Mononuclear cell (primary cell): Measurements from ENCODE around the gene GRAMD4. TPM values are rescaled to one million over a fixed set of nuclear protein-coding genes. Genes with fewer than 3 reads are reported as not detected.
"Not testable (repeated sequence)": the region's sequence is repeated elsewhere in the genome, so short reads cannot be mapped to it uniquely, and the experiment has no call there.

ENCODE experiments used
- H3K27me3 ChIP-seq: 2 replicates; pipeline ENCODE4 v1.6.0; 2011; ENCODE audit warnings: low read length, control low read depth; ENCODE audit not compliant: insufficient read depth
- H3K4me1 ChIP-seq: 2 replicates; pipeline ENCODE4 v1.5.1; 2011; ENCODE audit warnings: mild to moderate bottlenecking, low read length, control low read depth; ENCODE audit not compliant: insufficient read depth
- H3K4me3 ChIP-seq: 2 replicates; pipeline ENCODE4 v1.5.1; 2011; ENCODE audit warnings: mild to moderate bottlenecking, low read length, moderate library complexity
- H3K9me3 ChIP-seq: 2 replicates; pipeline ENCODE4 v1.5.1; 2011; ENCODE audit warnings: low read depth, mild to moderate bottlenecking, control low read depth, low read length
- total RNA-seq: library from RNA; depleted of rRNA; stranded (reverse); fragments of >200 nt; gene quantifications from one replicate; pipeline ENCODE4 v1.2.3, GENCODE V29; 2012

Gene GRAMD4
- total RNA-seq, 1 donor, result 11.9 TPM

GRCh38 chr22:46617986-46618647 lies 2.1 kb upstream of the GRAMD4 start:
- H3K9me3 ChIP-seq, result no peaks in the 10 kb centered on the region
- no peak overlapping the region for H3K4me3 ChIP-seq
- no peaks in the 10 kb centered on the region for H3K27me3 ChIP-seq
- H3K4me1 ChIP-seq, result peaks cover 64% of the 10 kb centered on the region

- no peaks in the 10 kb centered on the region for H3K9me3 ChIP-seq
- no peaks in the 10 kb centered on the region for H3K27me3 ChIP-seq
- peaks cover 64% of the 10 kb centered on the region for H3K4me1 ChIP-seq
- H3K4me3 ChIP-seq, result no peak overlapping the region
Measured at GRCh38 chr22:46618667-46619066, 1.5 kb upstream of the GRAMD4 start.

GRCh38 chr22:46619240-46619829 lies 851 bp upstream of the GRAMD4 start:
- Histone ChIP-seq H3K4me1 (peaks cover 64% of the 10 kb centered on the region), H3K27me3 (no peaks in the 10 kb centered on the region), H3K9me3 (no peaks in the 10 kb centered on the region), H3K4me3 (no peak overlapping the region)

- Histone ChIP-seq H3K4me1 (peaks cover 68% of the 10 kb centered on the region), H3K27me3 (no peaks in the 10 kb centered on the region), H3K4me3 (no peak overlapping the region), H3K9me3 (no peaks in the 10 kb centered on the region)
Measured at GRCh38 chr22:46620588-46621242, 529 bp downstream of the GRAMD4 start.

GRCh38 chr22:46621243-46621930 lies 1.2 kb downstream of the GRAMD4 start:
- H3K4me3 ChIP-seq, H3K9me3 ChIP-seq, H3K27me3 ChIP-seq: not testable (repeated sequence)
- H3K4me1 ChIP-seq, result peaks cover 68% of the 10 kb centered on the region

- H3K9me3 ChIP-seq, result no peaks in the 10 kb centered on the region
- no peaks in the 10 kb centered on the region for H3K27me3 ChIP-seq
- no peak overlapping the region for H3K4me3 ChIP-seq
- peaks cover 68% of the 10 kb centered on the region for H3K4me1 ChIP-seq
Measured at GRCh38 chr22:46622081-46622521, 1.9 kb downstream of the GRAMD4 start.

- Histone ChIP-seq H3K4me1 (peaks cover 50% of the 10 kb centered on the region), H3K27me3 (no peaks in the 10 kb centered on the region), H3K4me3 (no peak overlapping the region), H3K9me3 (no peaks in the 10 kb centered on the region)
Measured at GRCh38 chr22:46625113-46625842, 5.1 kb downstream of the GRAMD4 start.

- Histone ChIP-seq H3K9me3 (no peaks in the 10 kb centered on the region), H3K4me1 (peaks cover 45% of the 10 kb centered on the region), H3K4me3 (no peak overlapping the region), H3K27me3 (no peaks in the 10 kb centered on the region)
Measured at GRCh38 chr22:46625843-46626349, 5.7 kb downstream of the GRAMD4 start.

GRCh38 chr22:46626356-46626755 lies 6.2 kb downstream of the GRAMD4 start:
- Histone ChIP-seq H3K4me3 (no peak overlapping the region), H3K9me3 (no peaks in the 10 kb centered on the region), H3K4me1 (peaks cover 40% of the 10 kb centered on the region), H3K27me3 (no peaks in the 10 kb centered on the region)

GRCh38 chr22:46626911-46627805 lies 7.0 kb downstream of the GRAMD4 start:
- Histone ChIP-seq H3K27me3 (no peaks in the 10 kb centered on the region), H3K4me3 (no peak overlapping the region), H3K9me3 (no peaks in the 10 kb centered on the region), H3K4me1 (peaks cover 32% of the 10 kb centered on the region)

GRCh38 chr22:46627806-46628482 lies 7.8 kb downstream of the GRAMD4 start:
- Histone ChIP-seq H3K9me3 (no peaks in the 10 kb centered on the region), H3K4me3 (no peak overlapping the region), H3K27me3 (no peaks in the 10 kb centered on the region), H3K4me1 (peaks cover 24% of the 10 kb centered on the region)

GRCh38 chr22:46628756-46629155 lies 8.6 kb downstream of the GRAMD4 start:
- Histone ChIP-seq H3K27me3 (no peaks in the 10 kb centered on the region), H3K4me1 (peaks cover 16% of the 10 kb centered on the region), H3K9me3 (no peaks in the 10 kb centered on the region), H3K4me3 (no peak overlapping the region)

- Histone ChIP-seq H3K9me3 (no peaks in the 10 kb centered on the region), H3K4me1 (peaks cover 11% of the 10 kb centered on the region), H3K27me3 (no peaks in the 10 kb centered on the region), H3K4me3 (no peak overlapping the region)
Measured at GRCh38 chr22:46629291-46629690, 9.1 kb downstream of the GRAMD4 start.
